Thymus (tissue), 11 donors: ENCODE data around the gene COL5A1. TPM values are rescaled to one million over a fixed set of nuclear protein-coding genes. Genes with fewer than 3 reads are reported as not detected.
"Not testable (repeated sequence)": the region's sequence is repeated elsewhere in the genome, so short reads cannot be mapped to it uniquely, and the experiment has no call there.

Experiments used
- DNase-seq, 9 donors: peaks; one replicate each; pipeline ENCODE4 v3.0.0-alpha.2; 2013; ENCODE audit warnings: low spot score in 9 of 9, low read depth in 6 of 9, missing footprints in 1 of 9
- H3K27ac ChIP-seq, 2 donors: one replicate each; pipeline ENCODE4 v1.5.1; 2013; ENCODE audit warnings: control low read depth in 1 of 2, low read depth in 1 of 2, low read length in 1 of 2, mild to moderate bottlenecking in 1 of 2, moderate library complexity in 1 of 2
- H3K27me3 ChIP-seq, 2 donors: one replicate each; pipeline ENCODE4 v1.5.1; 2013; ENCODE audit warnings: low read length in 1 of 2; ENCODE audit not compliant: control insufficient read depth in 2 of 2, insufficient read depth in 1 of 2
- H3K36me3 ChIP-seq, 2 donors: one replicate each; pipeline ENCODE4 v1.5.1; 2013; ENCODE audit warnings: low read length in 1 of 2, mild to moderate bottlenecking in 1 of 2, moderate library complexity in 1 of 2; ENCODE audit not compliant: control insufficient read depth in 2 of 2, insufficient read depth in 2 of 2
- H3K4me1 ChIP-seq, 2 donors: one replicate each; pipeline ENCODE4 v1.5.1; 2013; ENCODE audit warnings: low read length in 2 of 2; ENCODE audit not compliant: control insufficient read depth in 2 of 2, insufficient read depth in 2 of 2
- H3K4me3 ChIP-seq, 2 donors: one replicate each; pipeline ENCODE4 v1.5.1; 2013; ENCODE audit warnings: low read length in 2 of 2, control low read depth in 1 of 2, mild to moderate bottlenecking in 1 of 2
- H3K9me3 ChIP-seq, 2 donors: one replicate each; pipeline ENCODE4 v1.5.1; 2013; ENCODE audit warnings: low read length in 1 of 2, mild to moderate bottlenecking in 1 of 2; ENCODE audit not compliant: control insufficient read depth in 2 of 2, insufficient read depth in 1 of 2
- WGBS: extraction: QIAGEN DNeasy Blood & Tissue Kit; methylation state at CpG from one replicate; pipeline ENCODE4 v1.1.7; 2013; 5-methylcytosine and 5-hydroxymethylcytosine counted together
- polyA plus RNA-seq: library from polyadenylated mRNA; stranded (reverse); fragments of 200-250 nt; gene quantifications from one replicate; pipeline ENCODE4 v1.2.3, GENCODE V29; 2013
- total RNA-seq: library from RNA; stranded (reverse); fragments of 120-200 nt; gene quantifications from one replicate; pipeline ENCODE4 v1.2.4, GENCODE V29; 2013
- donor health status: healthy.

COL5A1 gene
- total and polyA plus RNA-seq, 2 donors = 3.2 to 7.6 TPM

DNA sequence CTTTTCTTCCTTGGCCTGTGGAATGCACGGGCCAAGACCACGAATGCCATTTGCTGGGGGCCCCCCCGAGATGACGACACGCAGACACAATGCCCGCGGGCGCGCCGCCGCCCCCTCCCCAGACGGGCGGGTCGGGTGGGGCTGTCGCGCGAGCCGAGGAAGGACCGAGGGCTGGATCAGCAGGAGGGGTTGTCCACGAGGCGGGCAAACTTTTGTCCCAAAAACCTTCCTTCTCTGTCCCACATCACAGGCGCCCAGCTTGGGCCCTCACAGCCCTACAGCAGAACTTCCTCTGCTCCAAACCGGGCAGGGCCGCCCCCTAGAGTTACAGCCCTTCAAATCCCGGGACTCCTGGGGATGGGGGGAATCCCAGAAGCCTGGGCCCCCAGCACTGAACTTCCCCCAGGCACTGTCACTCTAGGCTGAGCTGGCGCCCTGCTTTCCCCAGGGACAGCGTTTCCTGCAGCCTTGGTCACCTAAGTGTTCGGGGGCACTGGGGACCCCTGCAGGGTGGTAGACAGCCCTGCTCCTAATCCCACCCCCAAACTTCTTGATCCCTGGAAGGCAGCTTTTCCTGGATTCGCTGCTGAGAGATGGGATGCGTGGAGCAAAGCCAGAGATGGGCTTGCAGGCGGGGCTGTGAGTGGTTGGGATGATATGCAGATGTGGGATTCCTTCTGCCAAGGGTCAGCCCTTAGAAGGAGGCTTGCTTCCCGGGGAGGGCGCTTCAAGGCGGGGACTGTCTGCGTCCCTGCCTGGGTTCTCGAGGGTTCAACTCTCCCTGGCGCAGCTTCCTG is 980 bp downstream of the COL5A1 start:
- H3K27me3 ChIP-seq = peaks cover 11 to 17% of the 10 kb centered on the region in 2 donors
- H3K4me1 ChIP-seq = peaks cover 0 to 34% of the 10 kb centered on the region in 2 donors
- peak overlapping the region; percentile 24 to 59 for H3K4me3 ChIP-seq
- no peak overlapping the region for H3K27ac ChIP-seq
- peaks cover 0 to 1% of the 10 kb centered on the region in 2 donors for H3K9me3 ChIP-seq
- no peaks in the 10 kb centered on the region for H3K36me3 ChIP-seq
- no peak for DNase-seq
- 23% methylated on average over 37 of the region's 37 CpGs for WGBS

DNA sequence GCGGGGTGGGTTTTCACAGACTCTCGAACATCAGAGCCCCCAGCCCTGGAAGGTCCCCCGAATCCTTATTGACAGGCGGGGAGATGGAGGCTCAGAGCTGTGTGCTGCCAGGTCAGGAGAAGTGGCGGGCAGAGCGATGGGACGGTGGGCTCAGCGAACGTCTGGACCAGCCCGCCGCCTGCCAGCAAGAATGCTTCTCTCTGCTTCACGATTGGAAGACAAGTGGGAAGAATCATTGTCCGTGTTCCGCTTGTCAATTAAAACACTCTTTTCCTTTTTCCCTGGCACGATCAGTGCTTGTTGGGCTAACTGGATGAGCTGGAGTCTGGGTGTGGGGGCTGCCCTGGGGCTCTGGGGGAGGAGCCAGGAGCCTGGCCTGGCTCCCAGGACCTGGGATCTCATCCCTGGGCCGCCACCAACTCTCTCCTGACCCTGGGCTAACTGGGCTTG is 1.6 kb downstream of the COL5A1 start:
- Histone ChIP-seq H3K27me3 (peaks cover 11 to 17% of the 10 kb centered on the region in 2 donors), H3K36me3 (no peaks in the 10 kb centered on the region), H3K4me1 (peaks cover 0 to 34% of the 10 kb centered on the region in 2 donors), H3K27ac (no peak overlapping the region), H3K4me3 (peak overlapping the region in 1 of 2 donors; percentile 24), H3K9me3 (peaks cover 0 to 1% of the 10 kb centered on the region in 2 donors)
- 93% methylated on average over 16 of the region's 16 CpGs for WGBS
- DNase-seq = no peak

DNA sequence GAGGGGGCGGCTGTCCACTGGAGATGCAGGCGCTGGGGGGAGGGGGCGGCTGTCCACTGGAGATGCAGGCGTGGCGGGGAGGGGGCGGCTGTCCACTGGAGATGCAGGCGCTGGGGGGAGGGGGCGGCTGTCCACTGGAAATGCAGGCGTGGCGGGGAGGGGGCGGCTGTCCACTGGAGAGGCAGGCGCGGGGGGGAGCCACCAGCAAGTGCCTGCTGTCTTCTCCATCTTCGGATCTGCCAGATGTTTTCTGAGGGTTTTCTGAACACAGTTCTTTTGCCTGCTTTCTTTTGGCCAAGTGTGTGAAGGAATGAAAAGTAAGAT is 2.8 kb downstream of the COL5A1 start:
- not testable (repeated sequence) for H3K4me3 ChIP-seq, H3K27ac ChIP-seq, DNase-seq, H3K9me3 ChIP-seq, H3K36me3 ChIP-seq
- WGBS = 97% methylated on average over 9 of the region's 14 CpGs
- Histone ChIP-seq H3K27me3 (peaks cover 11 to 17% of the 10 kb centered on the region in 2 donors), H3K4me1 (peaks cover 0 to 34% of the 10 kb centered on the region in 2 donors)

DNA sequence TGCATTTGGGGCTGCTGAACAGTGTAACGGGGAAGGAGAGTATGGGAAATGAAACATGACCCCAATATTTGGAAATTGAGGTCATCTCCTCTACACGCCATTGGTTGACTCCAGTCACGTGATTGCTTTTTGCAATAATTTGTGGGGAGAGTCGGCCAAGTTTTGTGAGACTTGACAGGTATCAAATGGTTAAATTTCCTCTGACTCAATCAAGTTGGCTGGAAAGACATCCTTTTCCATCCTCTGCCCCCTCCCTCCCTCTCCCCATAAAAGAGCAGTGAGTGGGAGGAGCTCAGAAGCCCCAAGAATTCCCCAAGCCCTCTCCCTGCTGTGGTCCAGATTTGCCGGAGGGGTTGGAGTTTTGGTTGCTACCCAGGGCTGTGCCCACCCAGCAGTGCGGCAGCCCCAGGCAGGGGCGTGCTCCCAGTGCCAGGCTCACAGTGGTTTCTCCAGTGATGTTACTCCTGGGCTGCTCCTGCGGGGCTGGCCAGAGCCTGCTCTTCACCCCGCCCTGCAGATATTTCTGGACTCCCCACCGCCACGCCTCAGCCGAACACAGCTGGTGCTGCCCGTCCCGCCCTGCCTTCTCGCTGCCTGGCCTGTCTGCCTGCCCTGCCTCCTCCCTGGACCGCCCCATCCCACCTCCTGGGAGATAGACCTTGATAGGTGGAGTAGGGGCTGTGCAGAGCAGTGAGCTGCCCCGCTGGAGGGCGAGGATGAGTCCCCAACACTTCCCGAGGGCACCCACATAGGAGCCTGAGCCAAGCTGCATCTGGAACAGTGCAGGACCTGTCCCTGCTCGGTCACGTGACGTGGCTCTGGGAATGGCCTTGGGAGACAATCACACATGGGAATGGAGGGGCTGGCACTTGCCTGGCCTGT is 3.4 kb downstream of the COL5A1 start:
- Histone ChIP-seq H3K36me3 (no peaks in the 10 kb centered on the region), H3K4me3 (no peak overlapping the region), H3K27me3 (peaks cover 11 to 17% of the 10 kb centered on the region in 2 donors), H3K4me1 (peaks cover 0 to 34% of the 10 kb centered on the region in 2 donors), H3K27ac (peak overlapping the region in 1 of 2 donors; percentile 30), H3K9me3 (peaks cover 0 to 1% of the 10 kb centered on the region in 2 donors)
- peak in 1 of 9 donors; percentile 34 for DNase-seq
- 93% methylated on average over 22 of the region's 22 CpGs for WGBS

DNA sequence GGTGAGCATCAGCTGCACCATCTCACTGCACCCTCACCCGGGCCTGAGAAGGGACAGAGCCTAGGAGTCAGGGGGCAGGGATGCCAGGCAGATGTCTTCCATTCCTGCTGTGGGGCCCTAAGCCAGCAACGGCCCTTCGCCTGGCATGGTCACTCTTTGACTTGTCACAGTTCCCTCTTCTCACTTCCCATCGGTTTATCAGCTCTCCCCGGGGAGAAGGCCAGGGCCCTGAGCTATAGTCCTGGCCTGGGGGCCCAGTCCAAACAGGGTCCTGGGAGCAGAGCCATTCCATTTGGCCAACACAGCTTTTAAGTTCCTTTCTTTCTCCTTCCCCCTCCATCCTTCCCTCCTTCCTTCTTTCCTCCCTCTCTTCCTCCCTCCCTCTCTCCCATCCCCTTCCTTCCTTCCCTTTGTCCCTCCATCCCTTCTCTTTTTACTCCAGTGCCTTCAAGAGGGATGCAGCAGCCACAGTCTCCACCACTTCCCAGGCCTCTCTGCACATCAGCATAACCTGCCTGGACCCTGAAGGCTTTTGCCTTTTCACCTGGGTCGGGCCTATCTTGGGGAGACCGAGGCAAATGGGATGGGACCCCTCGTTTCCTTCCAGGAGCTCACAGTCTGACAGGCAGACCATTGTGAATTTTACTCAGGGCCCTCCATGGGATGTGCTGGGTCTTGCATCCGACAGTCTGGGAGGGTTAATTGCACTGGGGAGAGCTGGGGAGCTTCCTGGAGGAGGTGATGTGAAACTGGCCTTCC is 4.2 kb downstream of the COL5A1 start:
- Histone ChIP-seq H3K4me3 (no peak overlapping the region), H3K27me3 (peaks cover 11 to 17% of the 10 kb centered on the region in 2 donors), H3K4me1 (peaks cover 0 to 30% of the 10 kb centered on the region in 2 donors), H3K9me3 (peaks cover 0 to 1% of the 10 kb centered on the region in 2 donors), H3K27ac (no peak overlapping the region), H3K36me3 (no peaks in the 10 kb centered on the region)
- DNase-seq = no peak
- WGBS = 90% methylated on average over 9 of the region's 9 CpGs

DNA sequence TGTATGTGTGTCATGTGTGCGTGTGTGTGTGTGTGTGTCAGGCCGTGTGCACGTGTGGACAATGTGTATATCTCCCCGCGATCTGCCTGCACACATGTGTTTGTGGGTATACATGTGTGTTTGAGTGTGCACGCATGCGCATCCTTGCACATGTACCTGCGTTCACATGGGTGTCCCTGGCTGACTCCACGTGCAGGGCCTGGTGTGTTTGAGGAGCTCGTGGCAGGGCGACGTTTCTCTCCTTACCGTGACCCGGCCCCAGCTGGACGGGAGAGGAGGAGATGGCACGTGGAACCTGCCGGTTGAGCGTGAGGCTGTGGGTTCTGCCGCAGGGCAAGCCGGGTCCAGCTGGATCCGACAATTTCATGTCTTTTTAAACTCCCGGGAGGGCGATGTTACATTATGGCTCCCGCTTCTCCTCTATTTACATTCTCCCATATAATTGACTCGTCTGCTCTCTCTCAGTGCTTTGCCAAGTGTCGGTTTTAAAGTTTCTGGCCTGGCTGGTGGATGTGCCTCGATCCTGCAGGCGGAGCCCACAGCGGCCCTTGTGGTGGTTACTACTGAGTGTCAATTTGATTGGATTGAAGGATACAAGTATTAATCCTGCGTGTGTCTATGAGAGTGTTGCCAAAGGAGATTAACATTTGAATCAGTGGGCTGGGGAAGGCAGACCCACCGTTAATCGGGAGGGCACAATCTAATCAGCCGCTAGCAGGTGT is 5.9 kb downstream of the COL5A1 start:
- 96% methylated on average over 33 of the region's 33 CpGs for WGBS
- Histone ChIP-seq H3K27ac (no peak overlapping the region), H3K27me3 (peaks cover 2 to 13% of the 10 kb centered on the region in 2 donors), H3K4me3 (no peak overlapping the region), H3K4me1 (peaks cover 0 to 24% of the 10 kb centered on the region in 2 donors), H3K9me3 (peaks cover 0 to 2% of the 10 kb centered on the region in 2 donors), H3K36me3 (no peaks in the 10 kb centered on the region)
- no peak for DNase-seq

DNA sequence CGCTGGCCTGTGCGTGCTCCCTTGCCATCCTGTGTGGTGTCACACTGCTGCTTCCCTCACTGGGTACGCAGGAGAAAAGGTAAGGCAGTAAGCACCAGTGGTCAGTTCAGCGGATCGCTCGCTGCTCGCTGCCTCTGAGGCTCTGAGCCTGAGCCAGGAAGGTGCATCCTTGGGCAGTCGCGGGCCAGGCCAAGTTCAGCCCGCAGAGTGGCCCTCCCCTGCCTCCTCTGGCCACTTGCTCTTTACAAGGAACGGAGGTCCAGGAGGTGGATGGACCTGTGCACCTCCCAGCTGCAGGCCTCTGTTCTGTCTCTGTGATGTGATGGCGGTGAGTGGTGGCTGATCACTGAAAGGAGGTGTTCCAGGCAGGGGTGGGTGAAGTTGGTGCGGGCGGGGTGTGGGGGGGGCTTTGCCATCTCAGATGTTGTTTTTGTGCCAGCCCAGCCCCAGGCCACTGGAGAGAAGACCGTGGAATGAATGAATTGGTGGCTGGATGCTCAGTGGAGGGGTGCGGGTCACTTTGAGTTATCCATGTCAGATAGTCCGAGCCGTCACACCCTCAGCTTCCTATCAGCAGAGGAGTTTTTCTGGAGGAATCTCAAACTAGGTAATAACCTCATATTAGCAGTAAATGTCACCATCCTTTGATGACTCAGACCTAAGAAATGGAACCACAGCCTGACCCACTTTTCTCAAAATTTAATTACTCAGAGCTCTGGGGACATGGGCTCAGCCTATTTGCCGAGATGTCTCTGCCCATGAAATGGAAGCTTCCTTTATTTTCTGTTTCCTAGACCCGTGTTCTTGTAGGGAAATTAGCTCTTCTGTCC is 7.3 kb downstream of the COL5A1 start:
- Histone ChIP-seq H3K27ac (no peak overlapping the region), H3K9me3 (peaks cover 0 to 1% of the 10 kb centered on the region in 2 donors), H3K27me3 (no peaks in the 10 kb centered on the region), H3K4me1 (peaks cover 0 to 20% of the 10 kb centered on the region in 2 donors), H3K4me3 (no peak overlapping the region), H3K36me3 (no peaks in the 10 kb centered on the region)
- DNase-seq = no peak
- WGBS = 97% methylated on average over 20 of the region's 20 CpGs
